OCI-LY7 (cell line): Measurements from ENCODE around the gene DCDC2C. TPM values are rescaled to one million over a fixed set of nuclear protein-coding genes. Genes with fewer than 3 reads are reported as not detected.

Source experiments
- BruUV-seq: library from RNA; stranded (reverse); fragments of 400-500 nt; replicated peaks from 2 replicates; lab custom pipeline; 2021; lab: Mats Ljungman, UMichigan
- CTCF ChIA-PET: fragments of 300-600 bp; sonication (Branson Sonifier 250); formaldehyde crosslinking; loops from one replicate; lab custom pipeline; 2022; ENCODE audit warnings: antibody characterized with exemption; ENCODE audit not compliant: unreplicated experiment; lab: Charles Lee
- POLR2A ChIA-PET: fragments of 300-600 bp; sonication (Branson Sonifier 250); formaldehyde crosslinking; loops from one replicate; lab custom pipeline; 2022; ENCODE audit warnings: antibody characterized with exemption; lab: Charles Lee
- DNase-seq: peaks from one replicate; pipeline ENCODE4 v3.0.0-alpha.2; 2015; ENCODE audit warnings: low spot score
- H2AFZ ChIP-seq: fragments of 200-600 bp; sonication (generic), shearing (Covaris generic); 2 replicates; pipeline ENCODE4 v1.6.1; 2014; ENCODE audit warnings: mild to moderate bottlenecking, antibody characterized with exemption, low read length, moderate library complexity
- H3K27ac ChIP-seq: fragments of 200-600 bp; sonication (generic); 2 replicates; pipeline ENCODE4 v1.5.1; 2014; ENCODE audit warnings: mixed run types, low read depth, mild to moderate bottlenecking, moderate library complexity, low read length, inconsistent platforms; ENCODE audit not compliant: poor library complexity, severe bottlenecking
- H3K36me3 ChIP-seq: fragments of 200-600 bp; sonication (generic); 2 replicates; pipeline ENCODE4 v1.6.1; 2014; ENCODE audit warnings: mild to moderate bottlenecking, antibody characterized with exemption, low read length, moderate library complexity, mixed read lengths; ENCODE audit not compliant: insufficient read depth
- H3K4me1 ChIP-seq: fragments of 200-600 bp; sonication (generic); 2 replicates; pipeline ENCODE4 v1.5.1; 2014; ENCODE audit warnings: mild to moderate bottlenecking, low read length; ENCODE audit not compliant: insufficient read depth, poor library complexity, severe bottlenecking
- H3K4me2 ChIP-seq: fragments of 200-600 bp; sonication (generic); 2 replicates; pipeline ENCODE4 v1.6.1; 2014; ENCODE audit warnings: mild to moderate bottlenecking, low read length
- H3K4me3 ChIP-seq: fragments of 200-600 bp; sonication (generic); 2 replicates; pipeline ENCODE4 v1.5.1; 2014; ENCODE audit warnings: mild to moderate bottlenecking, low read depth, low read length; ENCODE audit not compliant: poor library complexity, severe bottlenecking
- H3K79me2 ChIP-seq: fragments of 200-600 bp; sonication (generic); 2 replicates; pipeline ENCODE4 v1.6.1; 2016; ENCODE audit warnings: low read depth, mild to moderate bottlenecking, low read length, moderate library complexity, mixed read lengths; ENCODE audit not compliant: insufficient read depth
- H3K9me2 ChIP-seq: fragments of 200-600 bp; sonication (generic); 2 replicates; pipeline ENCODE4 v1.6.1; 2016; ENCODE audit warnings: mild to moderate bottlenecking, low read length, mixed read lengths; ENCODE audit not compliant: insufficient read depth
- H3K9me3 ChIP-seq: fragments of 200-600 bp; sonication (generic); 2 replicates; pipeline ENCODE4 v1.6.1; 2014; ENCODE audit warnings: mild to moderate bottlenecking, mixed run types, low read length, mixed read lengths
- H4K20me1 ChIP-seq: fragments of 200-600 bp; sonication (generic); 2 replicates; pipeline ENCODE4 v1.6.1; 2014; ENCODE audit warnings: mild to moderate bottlenecking, antibody characterized with exemption, low read length, moderate library complexity, mixed read lengths; ENCODE audit not compliant: insufficient read depth
- CTCF ChIP-seq: fragments of 200-600 bp; sonication (generic); conservative IDR thresholded peaks from 2 replicates; pipeline ENCODE4 v1.5.1; 2014; ENCODE audit warnings: mild to moderate bottlenecking, antibody characterized with exemption, low read length, moderate library complexity, mixed read lengths
- EZH2phosphoT487 ChIP-seq: fragments of 200-600 bp; sonication (generic); IDR thresholded peaks from 2 replicates; pipeline ENCODE4 v1.6.1; 2018; ENCODE audit warnings: low read depth, borderline replicate concordance, mild to moderate bottlenecking, mixed run types, antibody characterized with exemption, low read length, moderate library complexity, mixed read lengths
- intact Hi-C: fragments of 100-400 bp; cut with micrococcal nuclease; formaldehyde crosslinking; loops from one replicate; pipeline ENCODE4 v1.10.0; 2022; ENCODE audit not compliant: unreplicated experiment
- total RNA-seq, 2 experiments: library from RNA; depleted of rRNA in 1 of 2; stranded (reverse); fragments of >200 nt in 1 of 2; shearing (Covaris generic) in 1 of 2; gene quantifications; 2 replicates each; pipeline ENCODE4 v1.2.3, GENCODE V29; 2014 to 2022

The DCDC2C gene
- total RNA-seq, 2 experiments from 2014 or later, result not detected

- POLR2A ChIA-PET, result no interaction called here
- DNase-seq, result no peak
Observed at GRCh38 chr2:3669656-3670055, 33.7 kb upstream of the DCDC2C start.

GRCh38 chr2:3670376-3670775 lies 33.0 kb upstream of the DCDC2C start:
- Histone ChIP-seq H3K4me2 (no peak overlapping the region), H2AFZ (no peak overlapping the region), H3K27ac (no peak overlapping the region), H3K4me3 (no peak overlapping the region), H3K9me3 (no peaks in the 10 kb centered on the region), H3K9me2 (no peaks in the 10 kb centered on the region), H3K79me2 (no peaks in the 10 kb centered on the region), H3K4me1 (no peaks in the 10 kb centered on the region), H4K20me1 (no peaks in the 10 kb centered on the region), H3K36me3 (no peaks in the 10 kb centered on the region)
- POLR2A ChIA-PET, result no interaction called here
- no peak for TF ChIP-seq EZH2phosphoT487
- TF ChIP-seq CTCF, result no peak
- CTCF ChIA-PET, result no interaction called here
- BruUV-seq, result no TSS peak
- no peak for DNase-seq
- intact Hi-C loops, result no loop called here

More at GRCh38 chr2:3669656-3670055, 33.7 kb upstream of the DCDC2C start:
- Histone ChIP-seq H3K4me1 (no peaks in the 10 kb centered on the region), H3K27ac (no peak overlapping the region), H3K9me2 (no peaks in the 10 kb centered on the region), H3K4me2 (no peak overlapping the region), H3K4me3 (no peak overlapping the region), H3K9me3 (no peaks in the 10 kb centered on the region), H3K79me2 (no peaks in the 10 kb centered on the region), H2AFZ (no peak overlapping the region), H4K20me1 (no peaks in the 10 kb centered on the region), H3K36me3 (no peaks in the 10 kb centered on the region)
- no TSS peak for BruUV-seq
- TF ChIP-seq EZH2phosphoT487 (no peak), CTCF (no peak)
- CTCF ChIA-PET, result no interaction called here
- intact Hi-C loops, result no loop called here

- Histone ChIP-seq H3K79me2 (no peaks in the 10 kb centered on the region), H3K4me2 (no peak overlapping the region), H4K20me1 (no peaks in the 10 kb centered on the region), H3K9me2 (no peaks in the 10 kb centered on the region), H3K4me3 (no peak overlapping the region), H2AFZ (no peak overlapping the region), H3K4me1 (no peaks in the 10 kb centered on the region), H3K9me3 (no peaks in the 10 kb centered on the region), H3K36me3 (no peaks in the 10 kb centered on the region), H3K27ac (no peak overlapping the region)
- ChIA-PET POLR2A (no interaction called here), CTCF (no interaction called here)
- intact Hi-C loops, result no loop called here
- DNase-seq, result no peak
- BruUV-seq, result no TSS peak
- TF ChIP-seq CTCF, result no peak
- TF ChIP-seq EZH2phosphoT487, result no peak
Observed at GRCh38 chr2:3670941-3671340, 32.4 kb upstream of the DCDC2C start.
